GM13976 (cell line): Measurements from ENCODE around the gene HAUS6.
"Not testable (repeated sequence)": the region's sequence is repeated elsewhere in the genome, so short reads cannot be mapped to it uniquely, and the experiment has no call there.

ENCODE experiments used
- DNase-seq: peaks from one replicate; pipeline ENCODE4 v3.0.0; 2012; ENCODE audit warnings: low spot score
- in situ Hi-C: fragments of 300-500 bp; cut with MboI; formaldehyde crosslinking; loops from one replicate; pipeline ENCODE4 v1.12.0; 2022; ENCODE audit warnings: low sequenced_read_pairs, mixed read lengths, inconsistent platforms; ENCODE audit not compliant: unreplicated experiment
- TF ChIP-seq, protein P1 (sequence below): IDR thresholded peaks from 2 replicates; pipeline ENCODE4 v1.5.1; 2012; ENCODE audit warnings: borderline replicate concordance, mild to moderate bottlenecking; ENCODE audit not compliant: insufficient read depth; ENCODE audit errors: extremely low read depth, missing control alignments, control extremely low read depth

HAUS6 gene

DNA sequence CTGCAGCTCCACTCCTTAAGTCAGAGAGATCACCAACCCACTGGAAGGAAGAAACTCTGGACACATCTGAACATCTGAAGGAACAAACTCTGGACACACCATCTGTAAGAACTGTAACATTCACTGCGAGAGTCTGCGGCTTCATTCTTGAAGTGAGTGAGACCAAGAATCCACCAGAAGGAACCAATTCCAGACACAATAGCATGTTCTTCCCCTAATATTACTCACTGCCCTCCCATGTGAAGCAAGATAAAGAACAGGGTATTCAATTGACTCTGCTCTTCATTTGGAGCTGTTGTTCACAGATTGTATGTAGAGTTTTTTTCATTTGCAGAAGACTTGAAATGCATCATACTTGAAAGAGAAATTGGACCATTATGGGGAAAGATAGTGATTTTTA is 80.5 kb downstream of the HAUS6 start:
- no peak for DNase-seq
- in situ Hi-C loops, result loop anchor here (10.0 kb wide), 1 partner anchor 757 kb away; no protein-coding TSS in a partner anchor
- TF ChIP-seq, protein P1, sequence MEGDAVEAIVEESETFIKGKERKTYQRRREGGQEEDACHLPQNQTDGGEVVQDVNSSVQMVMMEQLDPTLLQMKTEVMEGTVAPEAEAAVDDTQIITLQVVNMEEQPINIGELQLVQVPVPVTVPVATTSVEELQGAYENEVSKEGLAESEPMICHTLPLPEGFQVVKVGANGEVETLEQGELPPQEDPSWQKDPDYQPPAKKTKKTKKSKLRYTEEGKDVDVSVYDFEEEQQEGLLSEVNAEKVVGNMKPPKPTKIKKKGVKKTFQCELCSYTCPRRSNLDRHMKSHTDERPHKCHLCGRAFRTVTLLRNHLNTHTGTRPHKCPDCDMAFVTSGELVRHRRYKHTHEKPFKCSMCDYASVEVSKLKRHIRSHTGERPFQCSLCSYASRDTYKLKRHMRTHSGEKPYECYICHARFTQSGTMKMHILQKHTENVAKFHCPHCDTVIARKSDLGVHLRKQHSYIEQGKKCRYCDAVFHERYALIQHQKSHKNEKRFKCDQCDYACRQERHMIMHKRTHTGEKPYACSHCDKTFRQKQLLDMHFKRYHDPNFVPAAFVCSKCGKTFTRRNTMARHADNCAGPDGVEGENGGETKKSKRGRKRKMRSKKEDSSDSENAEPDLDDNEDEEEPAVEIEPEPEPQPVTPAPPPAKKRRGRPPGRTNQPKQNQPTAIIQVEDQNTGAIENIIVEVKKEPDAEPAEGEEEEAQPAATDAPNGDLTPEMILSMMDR, result no peak

DNA sequence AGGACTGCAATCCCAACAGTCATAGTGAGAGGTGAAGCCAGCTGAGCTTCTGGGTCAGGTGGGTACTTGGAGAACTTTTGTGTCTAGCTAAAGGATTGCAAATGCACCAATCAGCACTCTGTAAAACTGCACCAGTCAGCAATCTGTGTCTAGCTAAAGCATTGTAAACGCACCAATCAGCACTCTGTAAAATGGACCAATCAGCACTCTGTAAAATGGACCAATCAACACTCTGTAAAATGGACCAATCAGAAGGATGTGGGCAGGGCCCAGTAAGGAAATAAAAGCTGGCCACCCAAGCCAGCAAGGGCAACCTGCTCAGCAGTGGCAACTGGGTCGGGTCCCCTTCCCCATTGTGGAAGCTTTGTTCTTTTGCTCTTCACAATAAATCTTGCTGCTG is 81.1 kb downstream of the HAUS6 start:
- in situ Hi-C loops, result loop anchor here (10.0 kb wide), 1 partner anchor 757 kb away; no protein-coding TSS in a partner anchor
- not testable (repeated sequence) for DNase-seq

DNA sequence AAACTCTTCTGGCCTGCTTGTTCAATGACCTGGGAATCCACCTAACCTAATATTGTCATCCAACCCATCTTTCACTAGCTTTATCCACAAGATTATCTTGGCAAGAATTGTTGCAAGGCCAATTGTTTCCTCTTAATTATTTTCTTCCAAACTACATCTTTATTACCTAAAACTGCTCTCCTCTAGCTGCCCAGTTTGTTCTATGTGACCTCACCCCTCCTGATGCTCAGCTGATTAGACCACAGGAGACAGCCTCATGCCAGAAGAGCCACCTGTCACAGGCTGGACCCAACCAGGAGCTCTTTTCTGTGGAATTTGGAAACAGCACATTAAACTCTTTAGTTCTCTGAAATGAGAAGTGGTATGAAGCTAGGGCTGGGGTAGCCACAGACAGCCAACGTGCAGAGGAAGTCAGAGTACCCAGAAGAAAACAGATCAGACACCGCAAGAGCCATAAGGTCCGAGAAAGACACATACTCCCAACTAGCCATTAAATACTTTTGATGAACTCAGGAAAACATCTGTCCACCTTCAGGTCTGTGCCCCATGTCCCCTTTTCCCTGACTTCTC is 81.7 kb downstream of the HAUS6 start:
- DNase-seq, result no peak
- in situ Hi-C loops, result loop anchor here (10.0 kb wide), 1 partner anchor 756 kb away; no protein-coding TSS in a partner anchor
- TF ChIP-seq, protein P1, result no peak

DNA sequence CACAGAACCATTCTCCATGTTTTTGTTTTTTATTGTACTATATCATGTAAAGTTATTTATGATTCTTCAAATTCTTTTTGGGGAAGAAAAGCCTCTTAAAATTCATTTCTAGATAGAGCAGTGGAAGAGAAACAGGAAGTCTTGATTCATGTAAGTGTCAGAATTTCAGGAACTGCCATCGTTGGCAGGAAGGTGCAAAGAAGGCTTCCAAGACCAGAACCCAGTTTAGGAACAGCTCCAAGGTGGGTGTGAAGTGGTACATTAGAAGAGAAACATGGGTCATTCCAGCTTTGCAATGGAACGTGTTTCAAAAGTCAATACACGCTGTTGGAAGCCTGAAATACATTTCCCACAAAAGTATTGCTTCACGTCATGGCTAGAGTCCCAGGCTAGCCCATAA is 84.5 kb downstream of the HAUS6 start:
- TF ChIP-seq, protein P1, result no peak
- no peak for DNase-seq
- in situ Hi-C loops, result no loop called here

DNA sequence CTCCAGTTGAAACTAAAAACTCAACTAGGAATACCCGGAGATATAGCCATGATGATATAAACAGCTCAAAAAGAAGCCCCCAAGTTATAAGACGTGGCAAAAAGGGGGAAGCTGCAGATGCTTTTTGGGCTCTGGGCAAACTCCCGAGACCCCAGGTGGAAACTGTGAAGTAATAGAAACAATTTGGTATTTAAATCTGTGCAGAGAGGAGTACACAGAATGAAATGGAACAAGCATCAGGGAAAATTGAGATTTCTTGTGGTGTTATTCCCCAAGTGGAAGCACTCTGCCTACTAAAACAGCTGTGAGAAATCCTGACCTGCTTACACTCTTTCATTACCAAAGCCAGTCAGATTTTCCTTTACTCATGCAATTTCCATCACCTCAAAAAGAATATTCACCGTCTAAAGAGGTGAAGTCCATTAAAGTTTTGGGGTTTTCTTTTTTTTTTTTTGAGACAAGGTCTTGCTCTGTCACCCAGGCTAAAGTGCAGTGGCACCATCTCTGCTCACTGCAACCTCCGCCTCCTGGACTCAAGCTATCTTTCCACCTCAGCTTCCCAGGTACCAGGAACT is 93.2 kb downstream of the HAUS6 start:
- TF ChIP-seq, protein P1, result no peak
- no peak for DNase-seq
- in situ Hi-C loops, result no loop called here
